Measurements from ENCODE around the gene CFAP46.
"Not testable (repeated sequence)": the region's sequence is repeated elsewhere in the genome, so short reads cannot be mapped to it uniquely, and the experiment has no call there.

Gene CFAP46

DNA sequence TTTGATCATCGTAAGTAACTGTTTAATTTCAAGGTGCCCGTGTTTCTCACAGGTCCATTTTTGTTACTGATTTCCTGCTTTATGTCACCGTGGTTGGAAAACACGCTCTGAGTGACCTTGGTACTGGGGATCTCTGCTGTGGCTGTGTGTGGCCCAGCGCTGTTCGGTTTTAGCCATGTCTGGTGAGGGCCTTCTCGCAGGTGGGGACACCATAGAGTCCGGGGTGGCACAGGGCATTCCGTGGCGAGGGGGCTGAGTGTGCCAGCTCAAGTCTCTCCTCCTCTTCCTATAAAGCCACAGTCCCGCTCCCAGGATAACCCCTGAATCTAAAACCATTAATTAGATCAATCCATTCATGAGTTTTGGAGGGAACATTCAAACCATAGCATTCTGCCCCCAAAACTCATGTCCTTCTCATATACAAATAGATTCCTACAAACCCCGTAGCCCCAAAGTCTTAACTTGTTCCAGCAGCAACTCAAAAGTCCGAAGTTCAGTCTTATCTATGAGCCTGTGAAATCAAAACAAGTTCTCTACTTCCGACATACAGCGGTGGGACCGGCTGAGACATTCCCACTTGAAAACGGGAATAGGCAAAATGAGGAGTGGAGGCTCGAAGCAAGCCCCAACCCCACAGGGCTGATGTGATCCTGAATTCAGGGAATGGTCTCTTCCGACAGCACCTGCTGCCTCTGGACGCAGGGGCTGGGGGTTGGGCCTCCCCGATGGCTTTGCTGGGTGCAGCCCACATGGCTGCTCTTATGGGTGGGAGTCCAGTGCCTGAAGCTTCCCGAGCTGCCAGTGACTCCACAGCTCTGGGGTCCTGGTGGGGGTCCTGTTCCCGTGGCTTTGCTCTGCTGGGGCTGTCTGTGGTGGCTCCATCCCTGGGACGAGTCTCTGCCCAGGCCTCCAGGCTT, 101.4 kb downstream of the CFAP46 start:
- FAIRE-seq = no peak

DNA sequence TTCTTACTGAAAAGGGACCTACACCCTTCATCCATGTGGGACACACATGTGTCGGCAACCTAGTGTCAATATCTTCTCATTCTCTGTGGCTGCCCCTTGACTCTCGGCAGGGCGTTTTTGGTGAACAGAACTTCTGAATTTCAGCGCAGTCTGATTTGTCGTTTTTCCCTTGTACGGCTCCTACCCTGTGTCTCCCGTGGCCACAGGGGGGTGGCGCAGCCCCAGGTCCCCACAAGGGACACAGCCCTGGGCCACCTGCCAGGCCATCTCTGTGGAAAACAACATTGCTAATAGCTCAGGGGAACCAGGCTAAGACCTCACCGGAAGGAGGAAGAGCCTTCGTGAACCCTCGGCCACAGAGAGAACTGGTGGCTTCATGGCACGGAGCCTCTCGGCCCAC, 103.3 kb downstream of the CFAP46 start:
- no peak for FAIRE-seq

DNA sequence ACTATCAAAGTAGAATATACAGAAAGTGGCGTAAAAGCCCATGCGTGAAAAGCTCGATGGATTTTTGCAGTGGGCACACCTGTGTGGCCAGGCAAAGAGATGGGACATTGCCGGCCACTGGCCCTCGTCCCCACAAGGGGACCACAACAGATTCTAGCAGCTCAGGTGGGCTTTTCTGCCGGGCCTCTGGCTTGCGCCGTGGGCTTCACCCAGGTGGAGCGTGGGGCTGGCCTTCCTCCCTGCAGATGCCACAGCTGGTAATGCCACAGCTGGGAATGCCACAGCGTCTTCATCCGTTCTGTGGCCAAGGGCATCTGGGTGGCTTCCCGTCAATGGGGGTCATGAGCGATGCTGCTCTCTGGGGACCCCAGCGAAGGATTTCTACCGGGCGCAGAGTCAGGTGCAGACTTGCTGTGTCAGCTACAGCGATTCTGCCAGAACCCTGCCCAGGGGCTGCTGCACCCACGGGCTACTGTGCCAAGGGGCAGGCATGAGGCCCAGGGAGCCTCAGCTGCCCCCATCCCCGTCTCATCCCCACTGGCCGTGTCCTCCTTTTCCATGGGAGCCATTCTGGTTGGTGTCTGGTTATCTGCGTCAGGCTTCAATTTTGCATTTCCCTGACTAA, 103.9 kb downstream of the CFAP46 start:
- FAIRE-seq = no peak

DNA sequence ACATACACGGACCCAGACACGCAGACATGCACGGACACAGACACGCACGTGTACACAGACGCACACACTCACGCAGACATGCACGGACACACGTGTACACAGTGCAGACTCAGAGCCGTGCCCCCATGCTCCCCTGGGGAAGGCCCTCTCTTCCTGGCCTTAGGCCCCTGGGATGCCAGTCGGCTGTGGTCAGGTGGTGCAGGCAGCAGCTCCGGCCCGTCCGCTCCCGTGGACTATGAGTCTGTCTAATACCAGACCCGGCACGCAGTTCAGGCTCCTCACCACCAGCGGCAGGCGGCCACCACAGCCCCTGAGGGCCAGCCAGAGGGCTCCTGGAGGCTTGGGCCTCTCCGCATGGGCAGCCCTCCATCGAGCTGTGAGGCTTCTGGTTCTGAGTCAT, 104.5 kb downstream of the CFAP46 start:
- no peak for FAIRE-seq

DNA sequence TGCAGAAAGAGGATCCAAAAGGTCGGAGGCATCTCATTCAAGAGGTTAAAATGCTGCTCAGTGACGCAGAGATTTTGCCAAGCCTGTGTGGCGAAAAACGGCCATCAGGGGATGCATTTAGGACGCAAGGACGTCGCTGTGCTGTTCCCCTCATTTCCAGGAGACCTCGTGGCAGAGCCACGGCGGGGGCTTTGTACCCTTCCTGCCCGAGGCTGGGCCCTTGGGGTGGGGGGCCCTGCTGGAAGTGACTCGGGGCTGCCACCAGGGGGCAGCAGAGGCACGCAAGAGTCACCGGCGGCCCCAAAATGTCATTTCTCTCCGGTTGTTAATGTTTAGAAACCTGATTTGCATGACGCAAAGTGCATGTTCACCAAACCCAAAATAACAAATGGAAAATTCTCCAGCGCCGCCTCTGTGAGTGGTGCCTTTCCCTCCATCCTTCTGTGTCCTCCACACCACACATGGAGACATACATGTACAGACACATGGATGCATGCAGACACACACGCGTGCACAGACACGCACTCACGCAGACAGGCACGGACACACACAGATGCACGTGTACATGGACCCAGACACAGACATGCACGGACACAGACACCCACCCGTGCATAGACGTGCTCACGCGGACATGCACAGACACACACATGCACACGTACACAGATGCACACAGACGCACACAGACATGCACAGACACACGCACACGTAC, 105.4 kb downstream of the CFAP46 start:
- no peak for FAIRE-seq

DNA sequence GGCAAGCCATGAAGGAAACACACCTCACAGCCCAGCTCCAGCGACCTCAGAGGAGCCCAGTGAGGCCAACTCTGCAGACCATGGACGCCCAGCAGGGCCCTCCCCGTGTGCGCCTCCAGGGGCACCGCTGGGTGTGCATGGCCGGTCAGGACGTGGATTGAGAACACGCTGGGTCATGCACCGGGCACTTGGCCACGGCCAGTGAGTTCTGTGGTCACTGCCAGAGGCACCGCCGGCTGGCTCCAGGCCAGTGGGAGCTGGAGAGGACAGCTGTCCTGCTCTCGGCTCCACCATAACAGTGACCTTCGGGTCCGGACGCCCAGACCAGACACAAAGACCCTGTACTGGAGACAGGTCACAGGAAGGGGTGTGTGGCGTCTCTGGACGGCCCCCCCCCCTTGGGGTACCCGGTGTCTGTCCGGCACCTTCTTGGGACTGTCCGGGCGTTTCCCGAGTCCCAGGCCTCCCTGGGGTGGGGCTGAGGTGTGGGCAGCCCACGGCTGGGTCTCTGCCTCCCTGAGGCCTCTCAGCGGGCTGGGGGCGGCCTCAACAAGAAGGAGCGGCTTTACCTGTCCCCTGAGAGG, 106.0 kb downstream of the CFAP46 start:
- no peak for FAIRE-seq

DNA sequence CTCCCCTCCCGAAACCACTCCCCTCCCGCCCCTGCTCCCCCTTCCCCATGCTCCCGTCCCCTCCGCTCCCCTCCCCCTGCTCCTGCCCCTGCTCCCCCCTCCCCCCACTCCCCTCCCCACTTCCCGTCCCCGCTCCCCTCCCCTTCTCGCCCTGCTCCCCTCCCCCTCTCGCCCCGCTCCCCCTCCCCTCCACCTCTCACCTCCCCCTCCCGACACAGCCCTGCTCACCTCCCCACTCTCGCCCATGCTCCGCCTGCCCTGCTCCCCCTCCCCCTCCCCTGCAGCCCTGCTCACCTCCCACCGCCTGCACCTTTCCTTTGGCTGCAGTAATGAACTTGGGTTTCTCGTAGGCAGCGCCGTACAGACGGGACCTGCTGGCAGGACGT, 106.5 kb downstream of the CFAP46 start:
- no peak for FAIRE-seq

DNA sequence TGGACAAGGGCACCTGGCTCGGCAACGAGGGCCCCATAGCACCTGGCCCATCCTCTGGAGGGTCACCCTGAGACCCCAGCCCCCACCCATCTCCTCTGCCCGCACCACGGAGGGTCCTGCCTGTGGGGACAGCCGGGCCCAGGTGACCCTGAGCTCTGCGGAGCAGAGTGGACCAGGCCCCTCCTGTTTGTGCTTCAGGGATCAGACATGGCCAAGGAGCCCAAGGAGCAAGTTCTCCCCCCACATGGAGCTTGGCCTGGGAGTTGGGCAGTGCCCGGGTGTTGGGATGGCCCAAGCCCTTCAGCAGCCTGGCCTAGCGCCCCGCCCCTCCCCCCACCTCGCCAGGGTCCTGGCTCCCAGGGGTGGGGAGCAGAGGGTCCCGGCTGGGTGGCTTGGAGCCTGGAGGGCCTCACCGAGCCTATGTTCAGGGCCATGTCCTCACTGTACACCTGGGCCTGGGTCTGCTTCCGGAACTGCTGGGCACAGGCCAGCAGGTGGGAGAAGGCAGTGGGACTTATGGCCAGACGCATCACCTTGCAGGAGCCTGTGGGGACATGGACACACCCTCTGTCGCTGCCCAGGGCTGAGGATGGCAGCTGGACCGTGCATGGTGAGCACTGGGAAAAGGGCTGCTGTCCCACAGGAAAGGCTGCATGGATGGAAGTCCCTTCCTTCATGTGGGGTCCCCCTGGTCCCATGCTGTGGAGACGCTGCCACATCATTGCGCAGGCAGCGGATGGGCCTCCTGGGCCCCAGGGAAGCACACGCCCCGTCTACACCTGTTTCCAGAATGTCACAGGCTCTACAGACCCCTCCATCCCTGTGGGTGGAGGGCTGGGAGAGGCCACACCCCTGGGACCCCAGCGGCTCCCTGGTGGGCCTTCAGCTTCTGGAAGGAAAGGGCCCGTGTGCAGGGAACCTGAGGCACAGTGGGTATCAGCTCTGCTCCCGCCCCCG, 107.2 kb downstream of the CFAP46 start:
- no peak for FAIRE-seq

DNA sequence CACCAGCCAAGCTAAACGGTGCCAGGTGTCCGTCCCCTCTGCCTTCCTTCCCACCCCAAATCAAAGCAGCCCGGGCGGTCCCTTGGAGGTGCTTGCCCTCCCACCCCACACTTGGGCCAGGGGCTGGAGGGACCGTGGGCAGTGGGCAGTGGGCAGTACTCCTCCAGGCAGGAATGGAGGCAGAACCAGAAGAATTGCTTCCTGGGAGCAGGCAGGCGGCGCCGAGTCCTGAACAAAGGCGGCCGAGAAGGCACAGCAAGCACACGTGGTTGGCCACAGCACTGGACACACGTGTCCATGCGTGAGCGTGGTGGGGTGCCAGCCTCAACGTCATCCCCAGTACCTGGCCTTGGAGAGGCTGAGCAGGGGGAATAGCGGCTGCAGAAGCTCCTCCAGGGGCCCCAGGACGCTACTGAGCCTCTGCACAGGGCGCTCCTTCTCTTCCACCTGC, 108.0 kb downstream of the CFAP46 start:
- no peak for FAIRE-seq

DNA sequence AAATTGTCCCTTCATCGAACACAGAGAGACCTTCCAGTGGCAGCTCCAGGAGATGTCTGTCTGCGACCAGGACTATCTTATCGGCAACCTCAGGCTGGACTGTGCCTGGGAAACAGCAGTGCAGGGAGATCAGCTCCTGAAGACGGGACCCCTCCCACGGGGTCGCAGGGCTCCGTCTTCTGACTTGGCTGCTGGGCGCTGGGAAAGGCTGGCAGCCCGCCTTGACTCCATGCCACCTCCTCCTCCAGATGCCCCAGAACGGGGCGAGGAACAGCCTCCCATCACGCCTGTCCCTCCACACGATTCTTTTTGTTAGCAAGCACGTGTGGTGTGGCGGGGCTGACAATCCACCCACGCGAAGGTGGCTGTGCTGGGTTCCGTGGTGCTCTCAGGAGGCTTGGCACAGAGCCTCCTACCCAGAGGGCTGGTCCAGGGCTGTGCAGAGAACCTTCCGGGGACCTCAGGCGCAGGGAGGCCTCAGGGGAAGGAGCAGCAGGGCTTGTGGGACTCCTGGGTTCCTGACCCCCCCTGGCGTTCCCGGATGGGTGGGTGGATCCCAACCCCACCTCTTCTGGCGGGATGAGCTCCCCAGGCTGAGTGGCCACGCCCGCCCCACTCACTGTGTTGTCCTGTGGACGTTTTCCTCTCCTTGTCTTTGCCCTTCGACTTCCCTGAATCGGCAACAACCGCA, 108.8 kb downstream of the CFAP46 start:
- FAIRE-seq = no peak

DNA sequence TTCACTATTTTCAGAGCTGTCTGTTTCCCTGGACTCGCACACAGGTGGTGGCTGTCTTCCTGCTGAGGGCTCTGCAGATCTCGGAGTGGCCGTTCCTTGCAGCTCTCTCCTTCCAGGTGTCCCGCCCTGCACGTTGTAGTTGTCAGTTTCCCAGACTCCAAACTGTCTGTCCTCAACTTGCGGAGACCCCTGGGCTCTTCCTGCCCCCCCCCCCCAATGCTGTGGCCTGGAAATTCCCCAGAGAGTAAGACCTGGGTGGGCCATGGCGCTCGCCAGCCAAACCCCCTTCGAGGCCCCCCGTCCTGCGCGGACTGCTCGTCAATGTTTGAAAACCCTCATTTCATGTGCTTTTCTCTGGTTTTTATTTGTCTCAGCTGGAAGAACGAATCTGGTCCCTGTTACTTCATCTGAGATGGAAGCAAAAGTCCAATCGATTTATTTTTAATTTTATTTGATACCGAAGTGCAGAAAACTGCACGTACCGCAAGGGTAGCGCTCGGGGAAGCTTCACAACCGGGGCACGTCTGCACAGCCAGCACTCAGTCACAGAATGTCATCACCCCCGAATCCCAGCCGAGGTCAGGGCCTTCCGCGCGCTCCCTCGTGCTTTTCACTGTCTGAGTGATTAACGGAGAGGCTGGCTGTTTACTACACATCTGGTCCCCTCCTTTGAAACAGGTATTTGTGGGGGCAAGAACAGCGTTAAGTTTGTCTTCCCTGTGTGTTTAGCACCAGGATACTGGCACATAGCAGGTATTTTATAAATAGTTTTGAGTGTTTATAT, 110.0 kb downstream of the CFAP46 start:
- no peak for FAIRE-seq

DNA sequence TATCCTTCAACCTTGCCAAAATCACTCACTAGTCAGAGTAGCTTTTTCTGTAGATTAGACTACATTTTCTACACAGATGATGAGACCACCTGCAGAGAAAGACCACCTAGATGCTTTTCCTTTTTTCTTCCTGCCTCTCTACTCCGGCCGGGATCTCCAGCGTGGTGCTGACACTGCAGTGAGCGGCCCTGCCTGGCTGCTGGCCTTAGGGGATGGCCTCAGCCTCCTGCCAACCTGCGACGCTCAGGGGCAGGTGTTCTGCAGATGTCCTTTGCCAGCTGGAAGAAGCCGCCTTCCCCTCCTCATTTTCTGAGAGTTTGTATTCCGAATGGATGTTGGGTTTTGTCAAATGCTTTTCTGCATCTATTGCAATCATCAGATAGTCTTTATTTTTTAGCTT, 113.0 kb downstream of the CFAP46 start:
- FAIRE-seq = no peak

DNA sequence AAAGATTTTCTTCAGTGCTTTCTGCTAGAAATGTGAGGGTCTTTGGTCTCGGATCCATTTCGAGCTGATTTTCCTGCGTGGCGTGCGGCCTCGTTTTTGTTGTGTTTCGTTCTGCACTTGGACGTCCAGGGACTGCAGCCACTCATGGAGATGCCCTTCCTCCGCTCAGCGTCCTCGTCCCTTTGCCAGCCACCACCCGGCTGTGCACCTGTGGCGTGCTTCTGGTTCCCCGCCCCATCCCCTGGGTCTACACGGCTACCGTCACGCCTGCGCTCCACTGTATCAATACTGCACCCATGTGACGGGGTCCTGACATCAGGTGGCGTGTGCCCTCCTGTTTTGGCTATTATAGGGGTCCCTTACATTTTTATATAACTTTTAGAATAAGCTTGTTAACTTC, 113.7 kb downstream of the CFAP46 start:
- no peak for FAIRE-seq

DNA sequence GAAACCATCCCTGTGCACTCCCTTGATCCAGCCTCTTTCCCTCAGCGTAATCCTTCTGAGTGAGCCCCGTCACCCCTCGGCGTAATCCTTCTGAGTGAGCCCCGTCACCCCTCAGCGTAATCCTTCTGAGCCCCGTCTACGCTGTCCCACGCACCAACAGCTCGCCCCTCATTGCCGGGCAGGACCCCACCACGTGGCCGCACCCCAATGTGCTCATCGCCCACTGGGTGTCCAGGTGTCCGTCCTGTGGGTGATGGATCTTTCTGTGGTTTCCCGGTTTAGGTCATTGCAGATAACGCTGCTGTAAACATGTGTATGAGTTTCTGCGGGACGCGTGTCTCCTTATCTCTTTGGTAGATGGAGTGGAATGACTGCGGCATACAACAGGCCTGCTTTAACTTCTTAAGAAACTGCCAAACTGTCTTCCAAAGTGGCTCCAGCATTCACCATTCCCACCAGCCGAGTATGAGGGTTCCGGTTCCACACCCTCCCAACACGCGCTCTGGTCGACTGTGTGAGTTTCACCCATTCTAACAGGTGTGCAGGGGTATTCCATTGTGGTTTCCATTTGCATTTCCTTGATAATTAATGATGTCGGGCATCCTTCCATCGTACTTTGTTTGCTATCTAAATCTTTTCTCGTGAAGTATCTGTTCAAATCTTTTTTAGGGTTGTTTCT, 114.4 kb downstream of the CFAP46 start:
- no peak for FAIRE-seq

DNA sequence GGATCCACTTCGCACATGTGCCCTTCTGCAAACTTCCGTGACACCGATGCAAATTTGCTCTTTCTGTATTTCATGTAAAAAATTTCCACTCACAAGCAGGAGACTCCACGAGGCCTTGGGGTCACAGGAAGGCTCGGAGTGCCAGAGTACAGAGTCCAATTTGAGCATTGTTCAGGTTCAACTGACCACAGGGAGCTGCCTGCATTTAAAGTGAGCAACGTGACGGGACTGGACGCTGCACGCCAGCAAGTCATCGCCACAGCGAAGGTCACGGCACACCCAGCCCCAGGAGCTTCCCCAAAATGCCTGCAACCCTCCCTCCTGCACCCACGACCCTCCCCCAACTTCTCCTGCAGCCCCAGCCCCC, 115.0 kb downstream of the CFAP46 start:
- FAIRE-seq = no peak

DNA sequence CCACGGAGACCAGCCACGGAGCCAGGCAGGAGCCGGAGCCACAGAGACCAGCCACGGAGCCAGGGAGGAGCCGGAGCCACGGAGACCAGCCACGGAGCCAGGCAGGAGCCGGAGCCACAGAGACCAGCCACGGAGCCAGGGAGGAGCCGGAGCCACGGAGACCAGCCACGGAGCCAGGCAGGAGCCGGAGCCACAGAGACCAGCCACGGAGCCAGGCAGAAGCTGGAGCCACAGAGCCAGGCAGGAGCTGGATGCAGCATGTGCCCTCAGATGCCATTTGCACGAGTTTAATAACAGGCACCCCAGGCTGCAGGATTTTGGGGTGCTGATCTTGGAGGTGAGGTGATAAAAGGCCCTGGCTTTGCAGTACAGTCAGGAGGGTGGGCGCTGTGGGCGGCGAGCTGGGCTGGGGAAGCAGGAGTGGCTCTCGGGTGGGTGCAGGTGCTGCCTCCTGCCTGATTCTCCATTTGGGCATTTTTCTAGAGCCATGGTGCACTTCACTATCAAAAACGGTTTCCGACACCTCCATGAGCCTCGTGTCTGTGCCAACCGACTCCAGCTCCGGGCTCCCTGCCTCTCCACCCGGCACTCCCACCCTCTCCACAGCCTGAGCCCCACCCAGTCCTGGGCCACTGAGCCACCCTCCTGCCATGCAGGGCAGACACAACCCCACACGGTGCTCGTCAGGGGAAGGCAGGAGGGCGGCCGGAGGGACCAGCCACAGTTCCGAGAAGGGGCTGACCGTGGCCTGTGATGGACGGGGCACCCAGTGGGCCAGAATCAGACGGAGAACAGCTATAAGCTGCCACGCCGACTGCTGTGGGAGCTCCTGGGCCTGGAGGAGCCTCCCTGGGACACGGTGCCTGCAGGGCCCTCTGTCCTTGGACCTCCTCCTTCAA, 115.6 kb downstream of the CFAP46 start:
- no peak for FAIRE-seq

DNA sequence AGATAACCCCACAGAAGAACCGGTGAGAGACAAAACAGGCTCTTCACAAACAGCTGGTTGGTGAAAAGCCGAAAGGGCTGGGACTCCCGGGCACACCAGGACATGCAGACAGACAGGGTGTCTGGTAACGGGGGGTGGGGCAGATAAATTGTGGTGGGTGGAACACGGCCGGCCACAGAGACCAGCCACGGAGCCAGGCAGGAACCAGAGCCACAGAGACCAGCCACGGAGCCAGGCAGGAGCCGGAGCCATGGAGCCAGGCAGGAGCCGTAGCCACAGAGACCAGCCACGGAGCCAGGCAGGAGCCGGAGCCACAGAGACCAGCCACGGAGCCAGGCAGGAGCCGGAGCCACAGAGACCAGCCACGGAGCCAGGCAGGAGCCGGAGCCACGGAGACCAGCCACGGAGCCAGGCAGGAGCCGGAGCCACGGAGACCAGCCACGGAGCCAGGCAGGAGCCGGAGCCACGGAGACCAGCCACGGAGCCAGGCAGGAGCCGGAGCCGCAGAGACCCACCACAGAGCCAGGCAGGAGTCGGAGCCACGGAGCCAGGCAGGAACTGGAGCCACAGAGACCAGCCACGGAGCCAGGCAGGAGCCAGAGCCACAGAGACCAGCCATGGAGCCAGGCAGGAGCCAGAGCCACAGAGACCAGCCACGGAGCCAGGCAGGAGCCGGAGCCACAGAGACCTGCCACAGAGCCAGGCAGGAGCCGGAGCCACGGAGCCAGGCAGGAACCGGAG, 116.4 kb downstream of the CFAP46 start:
- not testable (repeated sequence) for FAIRE-seq

DNA sequence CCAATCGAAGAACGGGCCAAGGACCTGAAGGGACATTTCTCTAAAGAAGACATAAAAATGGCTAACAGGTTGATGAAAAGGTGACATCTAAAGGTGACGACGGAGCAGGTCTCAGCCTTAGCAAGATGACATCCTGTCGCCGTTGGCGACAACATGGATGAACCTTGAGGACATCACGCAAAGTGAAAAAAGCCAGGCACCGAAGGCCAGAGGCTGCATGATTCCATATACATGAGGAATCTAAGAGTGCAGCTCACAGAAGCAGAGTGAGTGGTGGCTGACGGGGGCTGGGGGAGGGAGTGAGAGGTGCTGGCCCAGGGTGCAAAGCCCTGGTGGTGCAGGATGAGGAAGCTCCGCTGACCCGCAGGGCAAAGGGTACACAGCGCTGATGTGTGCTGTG, 122.3 kb downstream of the CFAP46 start:
- no peak for FAIRE-seq

Measured in TTC549 (cell line).